KBM-7 (cell line): ENCODE data around the gene ICOS.
"Not testable (repeated sequence)": the region's sequence is repeated elsewhere in the genome, so short reads cannot be mapped to it uniquely, and the experiment has no call there.

Source experiments
- DNase-seq: peaks from one replicate; pipeline ENCODE4 v3.0.0-alpha.2; 2015
- in situ Hi-C: fragments of 300-500 bp; cut with MboI; formaldehyde crosslinking; loops from 2 replicates; pipeline ENCODE4 v1.14.3; 2020; ENCODE audit warnings: low sequenced_read_pairs, low pct_unique_long_range_greater_than_20kb, mixed read lengths

The ICOS gene

DNA sequence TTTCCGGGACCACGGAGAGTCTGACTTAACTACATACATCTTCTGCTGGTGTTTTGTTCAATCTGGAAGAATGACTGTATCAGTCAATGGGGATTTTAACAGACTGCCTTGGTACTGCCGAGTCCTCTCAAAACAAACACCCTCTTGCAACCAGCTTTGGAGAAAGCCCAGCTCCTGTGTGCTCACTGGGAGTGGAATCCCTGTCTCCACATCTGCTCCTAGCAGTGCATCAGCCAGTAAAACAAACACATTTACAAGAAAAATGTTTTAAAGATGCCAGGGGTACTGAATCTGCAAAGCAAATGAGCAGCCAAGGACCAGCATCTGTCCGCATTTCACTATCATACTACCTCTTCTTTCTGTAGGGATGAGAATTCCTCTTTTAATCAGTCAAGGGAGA, 23.1 kb downstream of the ICOS start:
- in situ Hi-C loops: no loop called here
- DNase-seq: no peak

DNA sequence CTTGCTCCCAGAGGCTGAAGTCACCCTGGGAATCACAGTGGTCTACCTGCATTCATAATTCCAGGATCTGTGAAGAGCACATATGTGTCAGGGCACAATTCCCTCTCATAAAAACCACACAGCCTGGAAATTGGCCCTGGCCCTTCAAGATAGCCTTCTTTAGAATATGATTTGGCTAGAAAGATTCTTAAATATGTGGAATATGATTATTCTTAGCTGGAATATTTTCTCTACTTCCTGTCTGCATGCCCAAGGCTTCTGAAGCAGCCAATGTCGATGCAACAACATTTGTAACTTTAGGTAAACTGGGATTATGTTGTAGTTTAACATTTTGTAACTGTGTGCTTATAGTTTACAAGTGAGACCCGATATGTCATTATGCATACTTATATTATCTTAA, 24.2 kb downstream of the ICOS start:
- in situ Hi-C loops: no loop called here
- DNase-seq: no peak

DNA sequence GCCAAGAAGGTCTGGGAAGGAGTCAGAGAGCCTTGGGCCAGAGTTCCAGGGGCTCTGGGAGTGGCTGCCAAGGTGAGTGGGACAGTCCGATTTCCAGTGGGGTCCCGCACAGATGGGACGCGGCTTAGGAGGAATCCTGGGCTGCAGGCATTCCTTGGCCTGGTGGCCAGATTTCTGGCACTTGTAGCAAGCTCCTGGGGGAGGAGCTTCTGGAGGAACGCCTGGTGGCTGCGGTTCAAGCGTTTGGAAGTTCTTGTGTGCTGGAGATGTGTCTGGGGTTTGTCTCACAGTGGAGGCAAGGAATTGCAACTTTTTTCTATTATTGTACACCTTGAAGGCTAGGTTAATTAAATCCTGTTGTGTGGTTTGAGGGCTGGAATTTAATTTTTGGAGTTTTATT, 28.6 kb downstream of the ICOS start:
- DNase-seq, in situ Hi-C loops: not testable (repeated sequence)

DNA sequence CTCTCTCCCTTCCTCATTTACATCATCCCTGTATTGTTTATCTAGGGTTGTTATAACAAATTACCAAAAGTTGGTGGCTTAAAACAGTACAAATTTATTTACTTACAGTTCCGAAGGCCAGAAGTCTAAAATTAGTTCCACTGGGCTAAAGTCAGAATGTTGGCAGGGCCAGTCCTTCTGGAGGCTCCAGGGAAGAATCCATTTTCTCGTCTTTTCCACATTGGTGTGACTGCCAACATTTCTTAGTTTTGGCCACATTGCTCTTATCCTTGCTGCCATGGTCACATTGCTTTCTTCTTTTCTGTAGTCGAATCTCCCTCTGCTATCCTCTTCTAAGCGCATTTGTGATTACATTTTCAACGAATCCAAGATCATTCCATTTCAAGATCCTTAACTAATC, 34.7 kb downstream of the ICOS start:
- in situ Hi-C loops: no loop called here
- no peak for DNase-seq

DNA sequence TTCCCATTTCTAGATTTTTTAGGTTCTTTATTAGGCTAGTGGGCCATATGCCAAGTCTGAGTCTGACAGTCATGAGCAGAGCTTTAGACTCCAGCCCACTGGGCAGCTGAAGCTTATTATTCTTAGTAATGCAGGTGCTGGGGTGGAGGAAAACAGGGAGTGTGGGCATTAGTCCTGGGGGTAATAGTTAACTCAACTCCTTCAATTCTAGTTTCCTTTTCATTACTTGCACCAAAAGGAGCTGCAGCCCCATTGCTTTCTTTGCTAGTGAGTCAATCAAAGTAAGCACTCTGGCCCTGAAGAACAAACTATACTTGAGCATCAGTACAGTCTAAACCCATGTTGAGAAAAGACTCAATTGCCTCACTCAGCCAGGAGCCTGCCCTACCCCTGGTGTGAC, 35.5 kb downstream of the ICOS start:
- no peak for DNase-seq
- in situ Hi-C loops: no loop called here

DNA sequence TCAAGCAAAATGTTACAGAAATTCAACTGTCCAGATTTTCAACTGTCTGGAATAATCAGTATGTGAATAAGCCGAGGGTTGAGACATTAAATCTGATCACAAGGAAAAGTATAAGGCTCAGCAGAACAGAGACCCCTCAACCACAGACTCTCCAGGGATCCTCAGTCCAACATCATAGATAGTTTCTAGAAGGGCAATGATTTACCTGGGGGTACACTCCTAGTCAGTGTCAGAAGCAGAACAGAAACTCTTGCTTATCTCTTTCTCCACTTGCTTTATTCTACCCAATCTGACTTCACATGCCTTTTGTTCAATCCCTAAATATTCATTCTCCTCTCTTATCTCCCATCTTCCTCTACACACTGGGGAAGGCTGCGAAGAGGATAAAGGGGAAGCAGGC, 36.4 kb downstream of the ICOS start:
- in situ Hi-C loops: no loop called here
- no peak for DNase-seq

DNA sequence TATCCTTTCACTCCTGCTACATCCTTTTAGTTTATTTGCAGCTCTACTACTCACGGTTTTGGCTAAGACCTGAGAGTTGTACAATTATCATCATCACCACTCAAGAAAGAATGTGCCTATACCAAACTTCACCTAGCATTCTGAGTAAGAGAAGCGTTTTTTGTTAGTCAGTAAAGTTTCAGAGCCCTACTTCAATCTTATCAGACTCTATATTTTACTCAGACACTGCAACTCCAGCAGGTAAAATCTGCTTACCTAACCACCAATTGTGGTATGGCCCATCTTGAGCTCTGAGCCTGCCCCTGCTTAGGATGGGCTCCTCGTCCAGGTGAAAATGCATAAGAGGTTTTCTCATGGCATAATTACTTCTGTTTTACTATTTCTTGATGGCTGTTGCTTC, 37.1 kb downstream of the ICOS start:
- no peak for DNase-seq
- in situ Hi-C loops: no loop called here

DNA sequence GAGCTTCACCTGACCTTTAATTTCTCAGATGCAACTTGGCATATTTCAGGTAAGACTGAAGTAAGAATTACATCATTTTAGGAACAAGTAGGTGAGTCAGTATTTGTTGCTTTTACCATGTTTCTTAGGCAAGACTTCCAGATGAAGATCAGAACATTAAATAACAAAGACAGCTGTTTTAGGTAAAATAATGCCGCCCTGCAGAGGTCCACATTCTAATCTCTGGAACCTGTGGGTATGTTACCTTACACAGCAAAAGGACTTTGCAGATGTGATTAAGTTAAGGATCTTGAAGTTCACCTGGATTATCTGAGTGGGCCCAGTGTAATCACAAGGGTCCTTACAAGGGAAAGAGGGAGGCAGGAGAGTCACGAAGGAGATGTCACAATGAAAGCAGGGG, 39.3 kb downstream of the ICOS start:
- in situ Hi-C loops: no loop called here
- no peak for DNase-seq

DNA sequence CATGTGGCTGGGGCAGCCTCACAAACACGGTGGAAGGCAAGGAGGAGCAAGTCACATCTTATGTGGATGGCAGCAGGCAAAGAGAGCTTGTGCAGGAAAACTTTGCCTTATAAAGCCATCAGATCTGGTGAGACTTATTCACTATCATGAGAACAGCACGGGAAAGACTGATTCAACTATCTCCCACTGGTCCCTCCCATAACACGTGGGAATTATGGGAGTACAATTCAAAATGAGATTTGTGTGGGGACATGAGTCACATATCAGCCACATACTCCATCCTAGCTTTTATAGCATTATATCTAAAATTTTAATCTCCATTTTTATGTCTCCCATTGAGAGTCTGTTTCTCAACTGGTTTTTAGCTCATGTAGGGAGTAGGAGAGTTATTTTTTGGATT, 45.7 kb downstream of the ICOS start:
- DNase-seq: no peak
- in situ Hi-C loops: no loop called here

DNA sequence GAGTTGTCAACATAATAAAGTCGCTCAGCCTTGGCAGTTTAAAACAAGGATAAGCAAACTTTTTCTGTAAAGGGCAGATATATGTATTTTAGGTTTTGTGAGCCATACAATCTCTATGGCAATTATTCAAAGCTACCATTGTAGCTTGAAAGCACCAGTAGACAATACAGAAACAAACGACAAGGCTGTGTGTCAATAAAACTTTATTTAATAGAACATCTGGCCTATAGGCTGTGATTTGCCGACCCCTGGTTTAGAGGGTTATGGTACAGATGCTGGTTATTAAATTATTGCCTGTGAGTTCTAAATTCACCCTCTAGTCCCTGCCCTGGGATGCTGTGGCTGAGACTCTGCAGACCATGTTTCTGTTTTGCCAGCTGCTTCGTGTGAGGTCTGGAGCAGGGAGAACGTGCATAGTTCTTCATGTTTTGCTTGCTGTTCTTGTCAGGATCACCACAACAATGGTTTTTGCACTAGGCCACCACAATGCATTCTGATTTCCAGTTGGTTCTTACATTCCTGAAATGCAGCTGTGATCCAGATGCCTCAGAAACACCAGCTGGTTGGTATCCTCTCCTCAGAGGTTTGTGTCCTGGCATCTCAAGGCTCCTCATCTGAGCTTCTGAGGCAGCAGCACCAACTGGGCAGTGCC, 46.6 kb downstream of the ICOS start:
- in situ Hi-C loops: no loop called here
- DNase-seq: no peak

DNA sequence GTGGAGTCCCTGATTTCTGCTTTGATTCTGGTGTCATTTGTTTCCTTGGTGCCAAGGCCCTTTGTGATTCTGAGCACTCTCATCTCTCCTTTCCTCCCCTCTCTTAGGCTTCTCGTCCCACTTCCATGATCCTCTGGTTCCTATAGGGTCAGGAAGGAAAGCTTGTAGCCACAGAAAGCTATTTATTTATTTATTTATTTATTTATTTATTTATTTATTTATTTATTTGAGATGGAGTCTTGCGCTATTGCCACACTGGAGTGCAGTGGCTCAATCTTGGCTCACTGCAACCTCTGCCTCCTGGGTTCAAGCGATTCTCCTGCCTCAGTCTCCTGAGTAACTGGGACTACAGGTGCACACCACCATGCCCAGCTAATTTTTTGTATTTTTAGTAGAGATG, 49.4 kb downstream of the ICOS start:
- in situ Hi-C loops, DNase-seq: not testable (repeated sequence)

DNA sequence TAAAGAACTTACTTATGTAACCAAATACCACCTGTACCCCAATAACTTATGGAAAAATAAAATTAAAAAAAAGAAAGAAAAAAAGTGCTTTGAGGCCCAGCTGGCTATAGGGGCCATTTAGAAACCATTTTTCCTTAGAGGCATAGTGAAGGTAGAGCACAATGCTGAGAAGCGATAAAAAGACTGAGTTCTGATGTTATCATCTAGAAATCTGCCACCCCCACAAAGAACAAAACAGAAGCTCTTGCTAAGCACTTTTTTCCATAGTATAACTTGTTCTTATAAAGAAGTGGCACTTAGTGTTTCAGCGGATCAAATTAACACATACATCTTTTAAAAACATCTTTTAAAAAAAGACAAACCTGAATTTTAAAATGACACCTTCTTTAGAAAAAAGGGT, 51.4 kb downstream of the ICOS start:
- no peak for DNase-seq
- in situ Hi-C loops: no loop called here

DNA sequence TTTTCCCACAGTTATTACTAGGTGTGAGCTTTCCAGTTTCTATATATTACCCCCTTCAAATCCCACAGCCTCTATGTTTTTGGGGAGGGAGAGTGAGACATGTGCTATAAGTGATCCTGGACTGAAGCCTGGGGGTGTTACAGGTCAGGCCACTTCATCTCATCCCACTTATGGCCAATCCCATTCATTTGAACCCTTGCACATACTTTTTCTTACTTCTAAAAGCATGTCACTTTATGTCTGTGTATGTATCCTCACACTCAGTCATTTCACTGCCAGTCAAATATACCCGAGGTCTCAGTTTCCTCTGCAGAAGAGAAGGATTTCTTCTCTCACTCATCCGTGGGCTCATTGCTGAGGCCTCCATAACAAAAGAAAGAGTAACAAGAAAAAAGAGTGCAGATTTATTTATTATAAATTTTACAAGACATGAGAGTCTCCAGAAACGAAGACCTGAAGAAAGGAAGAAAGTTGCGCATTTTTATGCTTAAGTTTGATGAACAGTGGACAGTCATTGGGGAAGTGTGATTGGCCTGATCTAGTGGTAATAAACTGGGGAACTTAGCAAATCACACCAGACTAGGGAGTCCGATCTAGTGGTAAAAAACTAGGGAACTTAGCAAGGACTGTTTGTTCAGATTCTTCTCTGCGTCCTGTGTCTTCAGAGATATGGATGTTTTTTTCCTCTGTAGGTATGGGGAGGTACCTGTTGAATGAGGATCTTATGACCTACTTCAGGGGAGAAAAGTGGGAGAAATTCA, 52.1 kb downstream of the ICOS start:
- no peak for DNase-seq
- in situ Hi-C loops: no loop called here

DNA sequence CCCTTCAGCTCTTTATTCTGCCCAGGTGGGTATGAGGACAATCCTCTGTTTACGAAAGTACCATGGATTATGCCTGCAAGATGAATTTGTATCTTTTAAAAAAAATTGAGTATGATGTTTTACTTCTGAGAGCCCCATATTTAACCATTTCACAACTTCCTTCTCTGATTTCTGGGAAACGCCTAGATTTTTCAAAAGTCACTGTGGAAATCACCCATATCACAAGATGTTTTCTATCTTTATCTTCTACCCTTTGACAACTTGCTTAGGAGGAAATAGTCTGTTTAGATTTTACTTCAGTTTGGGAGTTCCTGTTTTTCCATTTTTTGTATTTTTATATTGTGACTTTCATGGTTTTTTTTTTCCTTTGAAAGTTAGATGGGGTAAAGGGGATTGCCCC, 53.0 kb downstream of the ICOS start:
- in situ Hi-C loops: no loop called here
- no peak for DNase-seq

DNA sequence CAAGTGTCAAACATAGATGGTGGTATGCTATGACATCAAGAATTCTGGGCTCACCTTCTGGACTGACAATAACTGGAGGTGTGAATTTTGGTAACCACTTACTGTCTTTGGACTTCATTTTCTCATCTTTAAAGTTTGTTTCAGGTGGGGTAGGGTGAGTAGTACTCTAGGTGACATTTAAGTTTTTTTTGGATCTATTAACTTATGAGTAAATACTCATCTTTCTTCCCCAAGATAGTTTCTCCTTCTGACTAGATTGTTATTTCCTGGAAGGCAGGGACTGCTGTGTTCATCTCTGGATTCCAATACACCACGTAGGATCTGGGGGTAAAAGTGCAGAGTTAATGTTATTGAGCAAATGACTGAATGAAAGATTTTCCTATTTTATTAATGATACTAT, 55.9 kb downstream of the ICOS start:
- in situ Hi-C loops: no loop called here
- no peak for DNase-seq

DNA sequence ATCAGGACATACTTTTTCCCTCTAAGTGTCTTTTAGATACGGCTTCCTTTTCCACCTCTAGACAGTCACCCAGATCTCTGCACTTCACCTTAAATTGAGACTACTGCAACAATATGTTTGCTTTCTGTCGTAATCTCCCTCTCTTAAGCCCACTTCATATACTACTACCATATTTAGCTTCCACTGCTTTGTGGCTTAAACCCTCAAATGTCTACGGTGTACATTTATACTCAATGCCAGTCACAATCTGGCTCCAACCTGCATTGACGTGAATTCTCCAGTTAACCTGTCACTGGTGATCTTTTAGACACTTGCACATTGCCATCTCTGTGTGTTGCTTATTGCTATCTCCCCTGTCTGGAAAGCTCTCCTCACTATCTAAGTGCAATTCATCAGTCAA, 56.4 kb downstream of the ICOS start:
- DNase-seq: no peak
- in situ Hi-C loops: no loop called here

DNA sequence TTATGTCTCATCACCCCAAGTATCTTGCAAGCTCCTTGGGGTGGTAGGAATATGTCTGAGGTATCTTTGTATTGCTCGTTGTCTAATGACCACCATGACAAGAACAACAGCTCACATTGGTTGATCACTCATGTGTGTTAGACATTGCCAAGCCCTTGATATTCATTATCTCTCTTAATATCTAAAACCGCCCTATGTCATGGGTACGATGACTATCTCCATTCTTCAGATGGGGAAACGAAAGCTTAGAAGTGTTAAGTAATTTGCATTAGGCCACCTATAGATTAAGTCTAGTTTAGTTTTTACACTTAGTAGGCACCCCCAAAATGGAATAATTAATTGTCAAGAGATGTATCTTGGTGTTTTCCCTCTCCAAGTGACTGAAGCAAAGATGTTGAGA, 57.0 kb downstream of the ICOS start:
- DNase-seq: no peak
- in situ Hi-C loops: no loop called here

DNA sequence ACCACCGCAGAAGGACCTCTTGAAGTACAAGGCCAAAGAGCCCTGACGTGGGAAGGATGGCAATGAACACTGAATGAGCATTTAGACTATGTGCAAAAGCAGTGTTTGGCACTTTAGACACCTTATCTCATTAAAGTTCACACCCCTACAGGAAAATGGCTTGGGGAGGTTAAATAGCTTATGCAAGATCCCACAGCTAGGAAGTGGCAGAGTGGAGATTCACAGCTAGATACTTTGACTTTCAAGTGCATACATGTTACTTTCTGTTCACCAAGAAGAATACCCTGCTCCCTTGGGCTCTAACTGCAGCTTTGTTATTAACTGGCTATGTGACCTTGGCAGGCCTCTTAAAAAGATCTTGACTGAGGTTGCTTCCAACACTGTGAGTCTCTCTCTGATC, 58.2 kb downstream of the ICOS start:
- no peak for DNase-seq
- in situ Hi-C loops: no loop called here

DNA sequence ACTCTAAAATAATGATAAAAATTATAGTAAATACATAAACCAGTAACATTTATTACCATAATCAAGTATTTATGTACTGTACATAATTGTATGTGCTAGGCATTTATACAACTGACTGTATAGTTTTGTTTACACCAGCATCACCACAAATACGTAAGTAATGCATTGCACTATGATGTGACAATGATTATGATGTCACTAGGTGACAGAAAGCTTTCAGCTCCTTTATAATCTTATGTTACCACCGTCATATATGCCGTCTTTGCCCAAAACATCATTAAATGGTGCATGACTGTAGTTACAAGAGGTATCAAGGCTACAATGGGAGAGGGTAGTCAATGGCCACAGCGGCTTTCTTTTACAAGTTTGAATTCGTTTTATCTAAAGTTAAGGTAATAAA, 60.1 kb downstream of the ICOS start:
- DNase-seq: no peak
- in situ Hi-C loops: no loop called here

DNA sequence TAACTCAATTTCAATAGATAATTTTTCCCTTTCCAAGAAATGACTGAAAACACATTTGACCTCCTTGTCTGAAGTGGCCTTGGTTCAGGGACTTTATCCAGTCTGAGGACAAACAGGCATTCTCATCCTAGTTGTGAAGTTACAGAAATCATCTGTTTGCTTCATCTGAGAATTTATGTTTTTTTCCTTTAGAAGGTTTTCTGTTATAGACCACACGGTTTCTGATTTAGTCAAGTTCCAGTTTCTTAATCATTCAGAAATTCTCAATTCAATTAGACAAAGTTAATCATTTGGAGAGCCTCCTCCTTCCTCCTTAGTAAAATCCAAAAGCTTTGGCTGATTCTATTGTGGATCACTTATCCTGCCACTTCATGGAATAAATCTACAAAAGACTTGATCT, 60.9 kb downstream of the ICOS start:
- in situ Hi-C loops: no loop called here
- DNase-seq: no peak
